T-cell (primary cell): Measurements from ENCODE around the gene LSG1. TPM values are rescaled to one million over a fixed set of nuclear protein-coding genes. Genes with fewer than 3 reads are reported as not detected.

ENCODE experiments used
- ATAC-seq, 4 experiments: fragments of 200-7000 bp in 3 of 4; fragments of 150-1000 bp in 1 of 4; cut with Tn5 transposase; replicated peaks in 1 of 4; 1 replicate in 3 of 4; 2 replicates in 1 of 4; pipeline ENCODE4 v1.10.0; 2021; ENCODE audit warnings: moderate library complexity in 3 of 4, mild to moderate bottlenecking in 2 of 4, moderate number of reproducible peaks in 1 of 4
- CTCF ChIA-PET, 2 donors: fragments of 300-600 bp; sonication (Branson Sonifier 250); formaldehyde crosslinking; loops; one replicate each; lab custom pipeline; 2022; ENCODE audit warnings: antibody characterized with exemption in 2 of 2; lab: Charles Lee
- POLR2A ChIA-PET, 2 donors: fragments of 300-600 bp; sonication (Branson Sonifier 250); formaldehyde crosslinking; loops; one replicate each; lab custom pipeline; 2022; ENCODE audit warnings: antibody characterized with exemption in 2 of 2; lab: Charles Lee
- DNase-seq, 35 experiments: peaks; one replicate each; pipeline versions ENCODE4 v3.0.0 to v3.0.0-alpha.2; 2013 to 2023
- H3K27ac ChIP-seq: one replicate; pipeline ENCODE4 v1.5.1; 2013; ENCODE audit warnings: low read length
- H3K27me3 ChIP-seq, 2 experiments: replicated peaks in 1 of 2; 1 replicate in 1 of 2; 2 replicates in 1 of 2; pipeline versions ENCODE4 v1.6.1 to v1.7.0; 2013; ENCODE audit warnings: low read length in 1 of 2, mixed read lengths in 1 of 2; ENCODE audit not compliant: control insufficient read depth in 2 of 2, insufficient read depth in 2 of 2; ENCODE audit errors: extremely low read depth in 1 of 2
- H3K36me3 ChIP-seq, 2 donors: 1 replicate in 1 of 2; 2 replicates in 1 of 2; pipeline versions ENCODE4 v1.6.1 to v1.7.0; 2013; ENCODE audit warnings: low read length in 1 of 2; ENCODE audit not compliant: control insufficient read depth in 2 of 2, insufficient read depth in 1 of 2; ENCODE audit errors: extremely low read depth in 1 of 2
- H3K4me1 ChIP-seq, 2 experiments: 1 replicate in 1 of 2; 2 replicates in 1 of 2; pipeline versions ENCODE4 v1.6.1 to v1.7.0; 2013; ENCODE audit warnings: low read length in 2 of 2, mixed read lengths in 1 of 2; ENCODE audit not compliant: insufficient read depth in 2 of 2, control insufficient read depth in 1 of 2; ENCODE audit errors: extremely low read depth in 1 of 2
- H3K4me3 ChIP-seq, 2 donors: 1 replicate in 1 of 2; 2 replicates in 1 of 2; pipeline versions ENCODE4 v1.5.1 to v1.7.0; 2013; ENCODE audit warnings: mild to moderate bottlenecking in 2 of 2, low read length in 1 of 2, moderate library complexity in 1 of 2; ENCODE audit not compliant: control insufficient read depth in 1 of 2; ENCODE audit errors: extremely low read depth in 1 of 2
- H3K9me3 ChIP-seq: 2 replicates; pipeline ENCODE4 v1.7.0; 2013
- H3K27ac Mint-ChIP-seq, 2 donors: one replicate each; pipeline ENCODE4 v1.8.0; 2020 to 2021; ENCODE audit warnings: mild to moderate bottlenecking in 2 of 2, mixed read lengths in 2 of 2
- H3K27me3 Mint-ChIP-seq, 2 donors: one replicate each; pipeline ENCODE4 v1.8.0; 2021 to 2022; ENCODE audit warnings: mixed read lengths in 2 of 2
- H3K36me3 Mint-ChIP-seq: one replicate; pipeline ENCODE4 v1.8.0; 2021; ENCODE audit warnings: mixed read lengths
- H3K4me1 Mint-ChIP-seq, 3 donors: one replicate each; pipeline ENCODE4 v1.8.0; 2020 to 2022; ENCODE audit warnings: mixed read lengths in 3 of 3, mild to moderate bottlenecking in 1 of 3
- H3K4me3 Mint-ChIP-seq, 3 donors: one replicate each; pipeline ENCODE4 v1.8.0; 2020 to 2022; ENCODE audit warnings: mild to moderate bottlenecking in 3 of 3, mixed read lengths in 3 of 3, moderate library complexity in 3 of 3
- H3K9me3 Mint-ChIP-seq, 3 donors: one replicate each; pipeline ENCODE4 v1.8.0; 2020 to 2022; ENCODE audit warnings: mixed read lengths in 3 of 3
- WGBS: methylation state at CpG from one replicate; pipeline ENCODE4 v1.1.5; 2013; ENCODE audit warnings: missing lambda C conversion rate; ENCODE audit not compliant: insufficient coverage; 5-methylcytosine and 5-hydroxymethylcytosine counted together
- total RNA-seq, 35 experiments: library from RNA in 6 of 35; stranded (reverse) in 6 of 35; fragments of 120-200 nt in 1 of 35; gene quantifications; one replicate each; pipeline versions ENCODE4 v1.2.1 to v1.2.4 and lab custom pipeline; 2013 to 2026

Gene LSG1
- total RNA-seq, 5 donors from 2014 or later (not counting 1 experiment from before 2014, with no cell fraction given) = 40.0 to 83.5 (median 49.5) TPM

- Histone ChIP-seq H3K27ac (no peak overlapping the region), H3K9me3 (no peaks in the 10 kb centered on the region), H3K4me1 (peaks cover 0 to 4% of the 10 kb centered on the region in 2 experiments), H3K27me3 (no peaks in the 10 kb centered on the region), H3K4me3 (no peak overlapping the region), H3K36me3 (peaks cover 2 to 37% of the 10 kb centered on the region in 2 donors)
- Mint-ChIP-seq H3K27me3 (no peaks in the 10 kb centered on the region), H3K4me3 (no peak overlapping the region), H3K27ac (no peak overlapping the region), H3K9me3 (no peaks in the 10 kb centered on the region), H3K4me1 (peaks cover 0 to 11% (median 9%) of the 10 kb centered on the region in 3 donors), H3K36me3 (peaks cover 36% of the 10 kb centered on the region)
- ATAC-seq = no peak
- DNase-seq = no peak
- ChIA-PET POLR2A (interaction anchor here in 1 of 2 donors (0.6 kb wide), 1 partner anchor 50 kb away, joined by 3 read pairs; no protein-coding TSS in a partner anchor), CTCF (interaction anchor here (0.6 kb wide), 3 partner anchors 32 to 1195 kb away, joined by 3 to 4 read pairs (median 3); no protein-coding TSS in a partner anchor)
- WGBS = 97% methylated on average over 6 of the region's 10 CpGs
These were observed 32.9 kb downstream of the LSG1 start for GRCh38 chr3:194638991-194639605.

- Mint-ChIP-seq H3K4me1 (peaks cover 0 to 15% (median 10%) of the 10 kb centered on the region in 3 donors), H3K4me3 (no peak overlapping the region), H3K27ac (peak overlapping the region in 1 of 2 donors; percentile 52), H3K36me3 (peaks cover 24% of the 10 kb centered on the region), H3K27me3 (no peaks in the 10 kb centered on the region), H3K9me3 (no peaks in the 10 kb centered on the region)
- no peaks in the 10 kb centered on the region for H3K27me3 ChIP-seq
- no peak overlapping the region for H3K4me3 ChIP-seq
- ATAC-seq (no peak), DNase-seq (no peak)
- CTCF ChIA-PET = interaction anchor here (0.6 to 0.7 kb wide), 2 partner anchors 33 to 90 kb away, joined by 3 read pairs; no protein-coding TSS in a partner anchor
- WGBS = 93% methylated on average over 18 of the region's 22 CpGs
- POLR2A ChIA-PET = no interaction called here
- H3K27ac ChIP-seq = no peak overlapping the region
- no peaks in the 10 kb centered on the region for H3K9me3 ChIP-seq
- peaks cover 4 to 6% of the 10 kb centered on the region in 2 experiments for H3K4me1 ChIP-seq
- H3K36me3 ChIP-seq = peaks cover 0 to 26% of the 10 kb centered on the region in 2 donors
These were observed 34.2 kb downstream of the LSG1 start for GRCh38 chr3:194637541-194638400.

- peak overlapping the region; percentile 52 to 59 for H3K27ac Mint-ChIP-seq
These were observed 34.9 kb downstream of the LSG1 start for GRCh38 chr3:194637066-194637465.

GRCh38 chr3:194633349-194634004 is 38.5 kb downstream of the LSG1 start, which contains the start of gene TMEM44:
Gene TMEM44 (minus strand): TSS chr3:194633419. CDS start chr3:194633215, 204 bp downstream.
- ATAC-seq (peak; percentile 79 to 86 (median 81)), DNase-seq (peak; percentile 27 to 67 (median 43))
- H3K36me3 Mint-ChIP-seq = no peaks in the 10 kb centered on the region
- H3K9me3 ChIP-seq = no peaks in the 10 kb centered on the region
- ChIA-PET CTCF (interaction anchor here in 1 of 2 donors (0.8 kb wide), 1 partner anchor 38 kb away, joined by 3 read pairs; no protein-coding TSS in a partner anchor), POLR2A (interaction anchor here (0.6 to 0.7 kb wide), 3 partner anchors 16 to 36 kb away, joined by 3 to 9 read pairs (median 3); no protein-coding TSS in a partner anchor)
- WGBS = under 1% methylated on average over 52 of the region's 66 CpGs
- no peaks in the 10 kb centered on the region for H3K27me3 Mint-ChIP-seq
- peak within 1 kb of the TSS; percentile 71 to 77 for H3K27ac Mint-ChIP-seq
- H3K27ac ChIP-seq = peak within 1 kb of the TSS; percentile 38
- H3K9me3 Mint-ChIP-seq = no peaks in the 10 kb centered on the region
- H3K4me3 ChIP-seq = peak within 1 kb of the TSS; percentile 61 to 68
- no peaks in the 10 kb centered on the region for H3K27me3 ChIP-seq
- H3K36me3 ChIP-seq = no peaks in the 10 kb centered on the region
- H3K4me1 ChIP-seq = peaks cover 0 to 14% of the 10 kb centered on the region in 2 experiments
- peak within 1 kb of the TSS; percentile 78 to 81 (median 81) for H3K4me3 Mint-ChIP-seq
- peaks cover 0 to 11% (median 10%) of the 10 kb centered on the region in 3 donors for H3K4me1 Mint-ChIP-seq

More at GRCh38 chr3:194637066-194637465, 34.9 kb downstream of the LSG1 start:
- ChIA-PET CTCF (interaction anchor here in 1 of 2 donors (1.5 kb wide), 1 partner anchor 34 kb away, joined by 6 read pairs; no protein-coding TSS in a partner anchor), POLR2A (no interaction called here)
- 100% methylated on average over 1 of the region's 3 CpGs for WGBS
- ATAC-seq = no peak
- H3K9me3 Mint-ChIP-seq = no peaks in the 10 kb centered on the region
- H3K4me1 Mint-ChIP-seq = peaks cover 0 to 21% (median 17%) of the 10 kb centered on the region in 3 donors
- H3K27ac ChIP-seq = no peak overlapping the region
- peaks cover 4 to 13% of the 10 kb centered on the region in 2 experiments for H3K4me1 ChIP-seq
- DNase-seq = no peak
- H3K36me3 ChIP-seq = peaks cover 0 to 22% of the 10 kb centered on the region in 2 donors
- H3K27me3 Mint-ChIP-seq = no peaks in the 10 kb centered on the region
- no peak overlapping the region for H3K4me3 ChIP-seq
- H3K27me3 ChIP-seq = no peaks in the 10 kb centered on the region
- H3K4me3 Mint-ChIP-seq = no peak overlapping the region
- H3K36me3 Mint-ChIP-seq = peaks cover 20% of the 10 kb centered on the region
- H3K9me3 ChIP-seq = no peaks in the 10 kb centered on the region

- no peaks in the 10 kb centered on the region for H3K27me3 Mint-ChIP-seq
- ChIA-PET CTCF (interaction anchor here in 1 of 2 donors (0.6 kb wide), 1 partner anchor 26 kb away, joined by 3 read pairs; no protein-coding TSS in a partner anchor), POLR2A (no interaction called here)
- Histone ChIP-seq H3K27me3 (no peaks in the 10 kb centered on the region), H3K4me1 (peaks cover 0 to 14% of the 10 kb centered on the region in 2 experiments), H3K27ac (no peak overlapping the region), H3K9me3 (no peaks in the 10 kb centered on the region), H3K4me3 (peak overlapping the region; percentile 48 to 68), H3K36me3 (no peaks in the 10 kb centered on the region)
- peak overlapping the region in 1 of 2 donors; percentile 44 for H3K27ac Mint-ChIP-seq
- 2% methylated on average over 55 of the region's 56 CpGs for WGBS
- no peaks in the 10 kb centered on the region for H3K9me3 Mint-ChIP-seq
- peaks cover 0 to 11% (median 10%) of the 10 kb centered on the region in 3 donors for H3K4me1 Mint-ChIP-seq
- peak; percentile 53 to 69 (median 64) for ATAC-seq
- peak overlapping the region; percentile 77 to 81 (median 78) for H3K4me3 Mint-ChIP-seq
- H3K36me3 Mint-ChIP-seq = no peaks in the 10 kb centered on the region
- DNase-seq = peak in 2 of 35 experiments; percentile 6 to 13
These were observed 39.1 kb downstream of the LSG1 start for GRCh38 chr3:194632809-194633348.
